Kidney epithelial cell (primary cell): Measurements from ENCODE around the gene RBMS1. TPM values are rescaled to one million over a fixed set of nuclear protein-coding genes. Genes with fewer than 3 reads are reported as not detected.

Source experiments
- DNase-seq: peaks from one replicate; pipeline ENCODE4 v3.0.0-alpha.2; 2010; ENCODE audit warnings: low read depth
- H3K27me3 ChIP-seq: 2 replicates; pipeline ENCODE4 v1.6.0; 2011; ENCODE audit warnings: low read length; ENCODE audit not compliant: control insufficient read depth, insufficient read depth
- H3K36me3 ChIP-seq: 2 replicates; pipeline ENCODE4 v1.5.1; 2011; ENCODE audit warnings: low read length; ENCODE audit not compliant: control insufficient read depth, insufficient read depth
- H3K4me3 ChIP-seq: 2 replicates; pipeline ENCODE4 v1.5.1; 2011; ENCODE audit warnings: low read depth, mild to moderate bottlenecking, control low read depth, low read length
- CTCF ChIP-seq: IDR thresholded peaks from 2 replicates; pipeline ENCODE4 v1.5.1; 2011; ENCODE audit warnings: mild to moderate bottlenecking, moderate library complexity, low read length, control low read depth, inconsistent platforms; ENCODE audit not compliant: insufficient read depth, poor library complexity, severe bottlenecking
- total RNA-seq: library from RNA; depleted of rRNA; stranded (reverse); fragments of >200 nt; gene quantifications from 2 replicates; pipeline ENCODE4 v1.2.3, GENCODE V29; 2015

Gene RBMS1
- total RNA-seq, 1 donor from 2014 or later = 52.5 TPM

- no peak for DNase-seq
- H3K27me3 ChIP-seq = no peaks in the 10 kb centered on the region
- no peaks in the 10 kb centered on the region for H3K36me3 ChIP-seq
- TF ChIP-seq CTCF = no peak
- H3K4me3 ChIP-seq = no peak overlapping the region
These were observed 59.2 kb downstream of the RBMS1 start for GRCh38 chr2:160434254-160434948.

- TF ChIP-seq CTCF = no peak
- Histone ChIP-seq H3K4me3 (no peak overlapping the region), H3K36me3 (no peaks in the 10 kb centered on the region), H3K27me3 (no peaks in the 10 kb centered on the region)
- DNase-seq = no peak
These were observed 60.0 kb downstream of the RBMS1 start for GRCh38 chr2:160433466-160434140.

GRCh38 chr2:160432633-160433032, 61.0 kb downstream of the RBMS1 start:
- TF ChIP-seq CTCF = peak; percentile 16
- no peaks in the 10 kb centered on the region for H3K27me3 ChIP-seq
- H3K4me3 ChIP-seq = no peak overlapping the region
- H3K36me3 ChIP-seq = no peaks in the 10 kb centered on the region
- DNase-seq = peak; percentile 70

- DNase-seq = no peak
- no peaks in the 10 kb centered on the region for H3K27me3 ChIP-seq
- TF ChIP-seq CTCF = no peak
These were observed 62.2 kb downstream of the RBMS1 start for GRCh38 chr2:160431441-160431840.

GRCh38 chr2:160430001-160430344, 63.6 kb downstream of the RBMS1 start:
- no peak for TF ChIP-seq CTCF
- Histone ChIP-seq H3K27me3 (no peaks in the 10 kb centered on the region), H3K4me3 (no peak overlapping the region), H3K36me3 (no peaks in the 10 kb centered on the region)
- no peak for DNase-seq

More at GRCh38 chr2:160431441-160431840, 62.2 kb downstream of the RBMS1 start:
- H3K36me3 ChIP-seq = no peaks in the 10 kb centered on the region
- H3K4me3 ChIP-seq = no peak overlapping the region
